Activated T-helper 1 cell treated with anti-CD3 and anti-CD28 coated beads, Interleukin-2, amount 50 U/mL, for 16 hours (primary cell): Measurements from ENCODE around the gene PHF10.

Source experiments
- DNase-seq, 2 donors: peaks; one replicate each; pipeline ENCODE4 v3.0.0-alpha.2; 2020; ENCODE audit warnings: low read depth in 1 of 2, low spot score in 1 of 2

PHF10 gene

GRCh38 chr6:169678342-169678741, 46.0 kb downstream of the PHF10 start:
- no peak for DNase-seq

DNA sequence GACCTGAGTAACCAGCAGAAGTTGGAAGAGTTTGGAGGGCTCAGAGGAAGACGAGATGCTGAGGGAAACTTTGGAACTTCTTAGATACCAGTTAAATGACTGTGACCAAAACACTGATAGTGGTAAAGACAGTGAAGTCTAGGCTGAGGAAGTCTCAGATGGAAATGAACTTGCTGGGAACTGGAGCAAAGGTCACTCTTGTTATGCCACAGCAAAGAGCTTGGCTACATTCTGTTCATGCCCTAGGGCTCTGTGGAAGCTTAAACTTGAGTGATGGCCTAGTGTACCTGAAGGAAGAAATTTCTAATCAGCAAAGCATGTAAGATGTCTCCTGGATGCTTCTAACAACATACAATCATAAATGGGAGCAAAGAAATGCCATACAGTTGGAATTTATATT, 47.2 kb downstream of the PHF10 start:
- no peak for DNase-seq

GRCh38 chr6:169675011-169675410, 49.3 kb downstream of the PHF10 start:
- no peak for DNase-seq

DNA sequence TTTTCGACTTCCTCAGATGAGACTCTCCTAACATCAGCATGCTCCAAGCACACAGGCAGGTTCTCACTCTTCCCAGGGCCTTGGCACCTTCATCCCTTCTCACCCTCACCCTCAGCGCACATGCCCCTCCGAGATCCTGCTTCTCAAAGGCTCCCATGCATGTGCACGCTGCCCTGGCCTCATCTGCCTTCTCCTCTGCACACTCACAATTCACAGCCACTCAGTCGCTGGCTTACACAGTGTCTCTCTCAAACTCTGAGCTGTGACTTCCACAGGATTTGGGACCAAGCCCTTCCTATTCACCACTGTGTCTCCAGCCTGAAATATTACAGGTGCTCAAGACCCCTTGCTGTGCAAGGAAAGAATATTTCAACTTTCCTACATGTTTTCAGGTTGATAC, 52.7 kb downstream of the PHF10 start:
- DNase-seq: no peak

DNA sequence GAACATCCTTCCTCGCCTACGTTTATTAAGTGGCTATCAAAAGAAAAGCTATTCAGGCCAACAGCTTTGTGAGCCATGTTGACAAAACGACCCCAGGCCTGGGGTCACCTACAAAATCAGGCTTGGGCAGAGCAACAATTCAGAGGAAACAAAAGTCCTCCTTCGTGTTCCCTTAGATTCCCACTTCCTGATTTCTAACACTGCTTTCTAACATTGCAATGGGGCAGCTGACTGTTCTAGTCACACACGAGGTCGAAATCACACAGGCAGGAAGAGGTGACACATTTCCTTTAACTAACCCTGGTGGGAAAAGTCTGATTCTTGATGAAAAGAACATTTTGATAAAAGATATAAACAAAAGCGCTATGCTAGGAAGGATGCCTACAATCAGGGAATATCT, 54.4 kb downstream of the PHF10 start:
- DNase-seq: no peak

GRCh38 chr6:169669147-169669546, 55.2 kb downstream of the PHF10 start:
- DNase-seq: no peak

GRCh38 chr6:169668203-169668847, 56.0 kb downstream of the PHF10 start:
- DNase-seq: no peak

DNA sequence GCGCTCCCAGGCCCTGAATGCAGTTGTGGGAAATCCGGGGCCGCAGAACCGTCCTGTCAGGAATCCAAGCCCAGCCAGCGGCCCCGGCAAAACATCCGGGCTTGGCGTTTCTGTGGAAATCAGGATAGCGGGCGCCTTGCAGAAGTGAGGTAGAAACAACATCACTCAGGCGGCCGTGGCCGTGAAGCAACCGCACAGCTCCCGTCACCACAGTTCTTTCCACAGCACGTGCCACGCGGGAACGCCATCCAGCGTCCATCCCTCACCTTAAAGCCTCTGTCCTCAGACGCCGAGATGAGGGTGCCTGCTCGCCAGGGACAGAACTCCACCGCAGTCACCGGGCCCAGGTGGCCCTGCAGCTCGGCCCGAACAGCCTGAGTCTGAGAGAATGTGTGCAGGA, 56.6 kb downstream of the PHF10 start:
- DNase-seq: no peak

DNA sequence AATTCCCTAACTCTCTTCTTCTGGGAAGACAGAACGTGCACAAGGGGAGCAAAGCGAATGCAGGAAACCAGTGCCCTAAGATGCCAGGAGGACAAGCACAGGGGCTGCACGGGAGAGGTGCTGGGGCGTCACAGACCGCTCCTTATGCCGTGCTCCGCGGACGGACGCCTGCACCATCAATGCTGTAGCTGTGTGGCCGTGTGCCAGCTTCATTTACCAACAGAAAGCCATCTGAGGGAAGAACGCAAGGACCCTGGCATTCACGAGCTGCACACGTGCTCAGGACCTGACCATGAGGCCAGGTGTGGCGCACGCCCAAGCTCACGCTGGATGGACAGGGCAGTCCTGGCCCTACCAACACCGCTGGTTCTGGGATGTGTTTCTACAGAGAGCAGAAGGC, 57.9 kb downstream of the PHF10 start:
- no peak for DNase-seq

- DNase-seq: no peak
Measured at GRCh38 chr6:169665289-169665688, 59.0 kb downstream of the PHF10 start.

DNA sequence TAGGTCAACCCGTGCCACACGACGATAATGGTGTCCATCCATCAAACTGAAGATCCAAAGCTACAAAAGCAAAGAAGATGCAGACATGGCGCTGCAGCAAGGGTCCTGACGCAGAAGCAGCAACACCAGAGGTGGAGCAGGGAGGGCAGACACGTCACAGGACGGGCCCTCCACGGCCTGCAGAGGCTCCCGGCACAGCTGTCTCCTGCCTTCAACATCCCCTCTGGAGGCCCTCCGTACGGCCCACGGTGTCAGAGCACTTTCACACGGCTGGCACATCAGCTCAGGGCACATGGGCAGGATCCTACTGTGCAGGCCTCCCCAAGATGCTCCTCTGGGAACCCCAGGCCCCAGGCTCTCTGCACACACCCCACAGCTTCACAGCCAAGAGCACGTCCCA, 60.1 kb downstream of the PHF10 start:
- no peak for DNase-seq

DNA sequence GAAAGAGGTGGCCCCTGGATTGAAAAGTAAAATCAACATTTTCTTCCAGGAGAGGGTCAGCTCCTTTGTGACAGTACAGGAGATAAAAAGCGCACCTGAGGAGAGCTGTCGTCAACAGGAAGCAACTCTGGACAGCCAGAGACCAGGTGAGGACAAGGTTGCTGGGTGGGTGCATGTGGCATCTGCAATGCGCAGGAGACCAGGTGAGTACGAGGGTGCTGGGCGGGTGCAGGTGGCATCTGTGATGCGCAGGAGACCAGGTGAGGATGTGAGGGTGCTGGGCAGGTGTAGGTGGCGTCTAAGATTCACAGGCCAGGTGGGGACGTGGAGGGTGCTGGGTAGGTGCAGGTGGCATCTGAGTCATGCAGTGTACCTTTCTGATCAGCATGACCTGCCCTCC, 60.8 kb downstream of the PHF10 start:
- DNase-seq: no peak

GRCh38 chr6:169661391-169661756, 62.9 kb downstream of the PHF10 start:
- no peak for DNase-seq

DNA sequence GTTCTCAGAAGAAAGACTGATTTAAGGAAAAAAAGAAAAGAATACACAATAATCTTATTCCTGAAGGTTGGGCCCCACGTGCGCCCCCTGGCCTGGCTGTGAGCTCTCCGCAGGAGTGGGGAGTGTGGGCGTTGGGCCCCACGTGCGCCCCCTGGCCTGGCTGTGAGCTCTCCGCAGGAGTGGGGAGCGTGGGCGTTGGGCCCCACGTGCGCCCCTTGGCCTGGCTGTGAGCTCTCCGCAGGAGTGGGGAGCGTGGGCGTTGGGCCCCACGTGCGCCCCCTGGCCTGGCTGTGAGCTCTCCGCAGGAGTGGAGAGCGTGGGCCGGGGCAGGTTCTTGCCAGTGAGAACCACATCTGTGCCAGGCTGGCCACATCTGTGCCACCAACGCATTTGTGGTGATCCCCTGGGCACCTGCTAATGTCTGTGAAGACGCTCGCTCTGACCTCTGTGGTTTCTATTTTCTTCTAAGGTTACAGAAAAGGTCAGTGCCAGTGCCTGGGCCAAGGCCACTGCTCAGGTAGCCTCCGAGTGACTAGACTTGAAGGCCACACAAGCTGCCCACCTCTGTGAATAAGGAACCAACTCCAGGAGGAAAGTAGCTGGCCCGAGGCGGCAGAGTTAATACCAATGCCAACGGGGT, 63.4 kb downstream of the PHF10 start:
- DNase-seq: no peak

DNA sequence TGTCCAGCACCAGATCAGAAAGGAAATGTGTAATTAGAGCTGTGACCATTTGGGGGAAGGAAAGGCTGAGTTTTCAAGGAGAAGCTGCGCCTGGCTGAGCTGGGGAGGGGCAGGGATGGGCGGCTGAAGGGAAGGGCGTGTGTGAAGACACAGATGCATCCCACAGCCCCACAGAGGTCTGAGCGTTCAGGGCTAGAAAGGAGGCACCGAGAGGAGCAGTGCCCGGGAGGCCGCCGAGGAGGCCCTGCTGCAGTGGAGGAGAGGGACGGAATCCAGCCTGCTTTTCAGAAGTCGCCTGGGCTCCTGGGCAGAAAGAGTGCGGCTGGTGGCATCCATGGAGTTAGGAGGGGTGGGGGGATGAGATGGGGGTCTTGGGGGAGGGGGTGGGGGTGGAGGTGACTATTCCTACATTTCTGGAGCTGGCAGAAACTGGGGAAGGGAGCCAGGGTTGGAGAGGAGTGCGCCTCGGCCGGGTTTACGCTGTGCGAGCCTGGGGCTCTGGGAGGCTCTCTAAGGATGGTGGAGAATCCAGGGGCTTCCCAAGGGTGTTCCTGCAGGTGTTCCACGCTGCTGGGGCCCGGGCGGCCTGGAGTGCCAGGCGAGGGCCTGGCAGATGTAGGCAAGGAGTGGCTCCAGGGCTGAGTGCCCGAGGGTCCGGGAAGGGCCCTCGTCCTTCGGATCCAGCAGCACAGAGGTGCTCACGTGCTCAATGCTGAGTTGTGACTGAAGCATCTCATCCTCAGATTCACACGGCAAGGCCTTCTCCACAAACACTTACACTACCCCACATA, 64.3 kb downstream of the PHF10 start:
- no peak for DNase-seq

- no peak for DNase-seq
Measured at GRCh38 chr6:169657284-169657610, 67.1 kb downstream of the PHF10 start.

- no peak for DNase-seq
Measured at GRCh38 chr6:169656546-169657283, 67.6 kb downstream of the PHF10 start.

GRCh38 chr6:169654598-169655391, 69.5 kb downstream of the PHF10 start:
- DNase-seq: peak; percentile 40 to 55
